Skeletal muscle satellite cell (primary cell): ENCODE measurements around the gene ECEL1.

Source experiments
- H3K27me3 ChIP-seq: 2 replicates; pipeline ENCODE4 v1.7.0; 2013; ENCODE audit warnings: low read length; ENCODE audit not compliant: control insufficient read depth, insufficient read depth
- H3K36me3 ChIP-seq: 2 replicates; pipeline ENCODE4 v1.7.0; 2013; ENCODE audit warnings: mild to moderate bottlenecking, control low read depth, low read length; ENCODE audit not compliant: insufficient read depth
- H3K4me1 ChIP-seq: 2 replicates; pipeline ENCODE4 v1.7.0; 2013; ENCODE audit warnings: low read length; ENCODE audit not compliant: control insufficient read depth, insufficient read depth
- H3K4me2 ChIP-seq: 2 replicates; pipeline ENCODE4 v1.7.0; 2013; ENCODE audit warnings: mild to moderate bottlenecking, low read length
- H3K4me3 ChIP-seq: 2 replicates; pipeline ENCODE4 v1.7.0; 2013; ENCODE audit warnings: low read length
- H3K9ac ChIP-seq: 2 replicates; pipeline ENCODE4 v1.7.0; 2013; ENCODE audit warnings: mild to moderate bottlenecking, low read depth, low read length, moderate library complexity
- H3K9me3 ChIP-seq: replicated peaks from 2 replicates; pipeline ENCODE4 v1.7.0; 2013; ENCODE audit warnings: mild to moderate bottlenecking, control low read depth, low read length

Gene ECEL1

GRCh38 chr2:232478571-232479340 lies 8.9 kb downstream of the ECEL1 start:
- no peak overlapping the region for H3K9ac ChIP-seq
- H3K4me1 ChIP-seq = no peaks in the 10 kb centered on the region
- peaks cover 69% of the 10 kb centered on the region for H3K27me3 ChIP-seq
- H3K9me3 ChIP-seq = no peaks in the 10 kb centered on the region
- no peaks in the 10 kb centered on the region for H3K36me3 ChIP-seq
- H3K4me3 ChIP-seq = no peak overlapping the region
- H3K4me2 ChIP-seq = no peak overlapping the region

GRCh38 chr2:232477751-232478510 lies 9.7 kb downstream of the ECEL1 start:
- Histone ChIP-seq H3K4me1 (no peaks in the 10 kb centered on the region), H3K4me2 (no peak overlapping the region), H3K4me3 (no peak overlapping the region), H3K9ac (no peak overlapping the region), H3K9me3 (no peaks in the 10 kb centered on the region), H3K36me3 (no peaks in the 10 kb centered on the region), H3K27me3 (peaks cover 71% of the 10 kb centered on the region)

GRCh38 chr2:232476791-232477190 lies 10.8 kb downstream of the ECEL1 start:
- Histone ChIP-seq H3K4me3 (no peak overlapping the region), H3K36me3 (no peaks in the 10 kb centered on the region), H3K4me2 (no peak overlapping the region), H3K4me1 (no peaks in the 10 kb centered on the region), H3K9me3 (no peaks in the 10 kb centered on the region), H3K9ac (no peak overlapping the region), H3K27me3 (peaks cover 77% of the 10 kb centered on the region)

GRCh38 chr2:232476045-232476444 lies 11.6 kb downstream of the ECEL1 start:
- H3K36me3 ChIP-seq = no peaks in the 10 kb centered on the region
- H3K4me1 ChIP-seq = no peaks in the 10 kb centered on the region
- H3K4me2 ChIP-seq = no peak overlapping the region
- H3K27me3 ChIP-seq = peaks cover 79% of the 10 kb centered on the region
- no peak overlapping the region for H3K9ac ChIP-seq
- no peak overlapping the region for H3K4me3 ChIP-seq
- no peaks in the 10 kb centered on the region for H3K9me3 ChIP-seq

- Histone ChIP-seq H3K9me3 (no peaks in the 10 kb centered on the region), H3K4me1 (no peaks in the 10 kb centered on the region), H3K4me3 (no peak overlapping the region), H3K4me2 (no peak overlapping the region), H3K36me3 (no peaks in the 10 kb centered on the region), H3K27me3 (peaks cover 79% of the 10 kb centered on the region), H3K9ac (no peak overlapping the region)
Observed at GRCh38 chr2:232473467-232473890, 14.2 kb downstream of the ECEL1 start.

GRCh38 chr2:232466221-232466620 lies 21.4 kb downstream of the ECEL1 start:
- H3K9me3 ChIP-seq = no peaks in the 10 kb centered on the region
- H3K36me3 ChIP-seq = no peaks in the 10 kb centered on the region
- peaks cover 60% of the 10 kb centered on the region for H3K27me3 ChIP-seq
- no peak overlapping the region for H3K9ac ChIP-seq
- H3K4me1 ChIP-seq = peaks cover under 1% of the 10 kb centered on the region
- no peak overlapping the region for H3K4me2 ChIP-seq
- no peak overlapping the region for H3K4me3 ChIP-seq

GRCh38 chr2:232465061-232465460 lies 22.6 kb downstream of the ECEL1 start:
- Histone ChIP-seq H3K27me3 (peaks cover 53% of the 10 kb centered on the region), H3K9me3 (no peaks in the 10 kb centered on the region), H3K4me2 (no peak overlapping the region), H3K9ac (no peak overlapping the region), H3K4me1 (peaks cover 8% of the 10 kb centered on the region), H3K36me3 (no peaks in the 10 kb centered on the region), H3K4me3 (no peak overlapping the region)

GRCh38 chr2:232464544-232464885 lies 23.1 kb downstream of the ECEL1 start:
- peaks cover 57% of the 10 kb centered on the region for H3K27me3 ChIP-seq
- H3K4me2 ChIP-seq = no peak overlapping the region
- H3K9me3 ChIP-seq = no peaks in the 10 kb centered on the region
- H3K4me1 ChIP-seq = peaks cover 8% of the 10 kb centered on the region
- no peak overlapping the region for H3K9ac ChIP-seq
- no peaks in the 10 kb centered on the region for H3K36me3 ChIP-seq
- H3K4me3 ChIP-seq = no peak overlapping the region

GRCh38 chr2:232463701-232464543 lies 23.7 kb downstream of the ECEL1 start:
- H3K9ac ChIP-seq = no peak overlapping the region
- no peak overlapping the region for H3K4me3 ChIP-seq
- no peaks in the 10 kb centered on the region for H3K9me3 ChIP-seq
- H3K36me3 ChIP-seq = no peaks in the 10 kb centered on the region
- peaks cover 8% of the 10 kb centered on the region for H3K4me1 ChIP-seq
- peaks cover 57% of the 10 kb centered on the region for H3K27me3 ChIP-seq
- no peak overlapping the region for H3K4me2 ChIP-seq

- H3K4me1 ChIP-seq = peaks cover 8% of the 10 kb centered on the region
- H3K27me3 ChIP-seq = peaks cover 70% of the 10 kb centered on the region
- H3K9me3 ChIP-seq = no peaks in the 10 kb centered on the region
- no peaks in the 10 kb centered on the region for H3K36me3 ChIP-seq
- no peak overlapping the region for H3K4me2 ChIP-seq
- H3K4me3 ChIP-seq = no peak overlapping the region
- H3K9ac ChIP-seq = no peak overlapping the region
Observed at GRCh38 chr2:232460171-232460570, 27.5 kb downstream of the ECEL1 start.

GRCh38 chr2:232459419-232460035 lies 28.1 kb downstream of the ECEL1 start:
- Histone ChIP-seq H3K36me3 (no peaks in the 10 kb centered on the region), H3K9ac (no peak overlapping the region), H3K27me3 (peaks cover 69% of the 10 kb centered on the region), H3K4me1 (peaks cover 8% of the 10 kb centered on the region), H3K4me2 (no peak overlapping the region), H3K4me3 (no peak overlapping the region), H3K9me3 (no peaks in the 10 kb centered on the region)
